Left forelimb (tissue), 1 donor: ENCODE results near the gene SLPI.

ENCODE experiments used
- DNase-seq: peaks from one replicate; pipeline ENCODE4 v3.0.0-alpha.2; 2018; ENCODE audit warnings: low spot score

Gene SLPI, protein sequence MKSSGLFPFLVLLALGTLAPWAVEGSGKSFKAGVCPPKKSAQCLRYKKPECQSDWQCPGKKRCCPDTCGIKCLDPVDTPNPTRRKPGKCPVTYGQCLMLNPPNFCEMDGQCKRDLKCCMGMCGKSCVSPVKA

DNA sequence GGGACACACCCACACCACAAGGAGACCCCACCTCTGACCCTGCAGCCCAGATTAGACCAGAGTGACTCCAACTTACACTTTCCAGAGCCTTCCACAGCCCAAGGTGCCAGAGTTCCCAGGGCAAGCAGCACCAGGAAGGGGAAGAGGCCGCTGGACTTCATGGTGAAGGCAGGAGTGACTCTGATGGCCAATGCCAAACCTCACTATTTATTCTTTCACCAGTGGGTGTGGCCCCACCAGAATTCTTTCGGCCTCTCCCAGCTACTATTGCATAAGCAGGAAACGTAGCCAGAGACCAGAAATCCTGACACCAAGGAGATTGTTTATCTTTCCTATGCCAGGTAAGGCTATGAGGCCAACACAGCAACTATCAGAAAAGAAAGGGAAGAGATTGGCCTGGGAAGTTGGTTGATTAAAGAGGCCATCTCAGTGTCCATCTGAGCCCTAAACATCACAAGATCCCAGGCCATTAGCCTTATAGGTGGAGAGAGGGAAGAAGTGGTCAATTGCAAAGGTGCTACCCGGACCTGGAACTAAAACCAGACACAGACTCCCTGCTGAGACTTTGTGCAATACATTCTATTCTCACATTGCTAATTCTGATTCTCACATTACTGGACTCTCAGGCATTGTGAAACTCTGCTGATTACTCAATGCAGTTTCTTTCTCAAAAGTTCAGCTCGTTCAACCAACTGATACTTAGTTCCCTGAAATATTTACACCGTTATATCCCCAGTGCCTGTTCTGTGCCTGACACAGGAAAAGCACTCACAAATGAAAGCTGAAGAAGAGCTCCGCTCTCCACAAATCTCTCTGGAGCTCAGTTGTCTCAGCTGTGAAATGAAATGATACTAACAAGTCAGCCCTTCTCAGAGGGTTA lies at the start of gene SLPI:
Gene SLPI (minus strand): TSS at position 182 of the 880 bp plus-strand sequence. CDS start 21 bp downstream, at position 161.
- no peak for DNase-seq

DNA sequence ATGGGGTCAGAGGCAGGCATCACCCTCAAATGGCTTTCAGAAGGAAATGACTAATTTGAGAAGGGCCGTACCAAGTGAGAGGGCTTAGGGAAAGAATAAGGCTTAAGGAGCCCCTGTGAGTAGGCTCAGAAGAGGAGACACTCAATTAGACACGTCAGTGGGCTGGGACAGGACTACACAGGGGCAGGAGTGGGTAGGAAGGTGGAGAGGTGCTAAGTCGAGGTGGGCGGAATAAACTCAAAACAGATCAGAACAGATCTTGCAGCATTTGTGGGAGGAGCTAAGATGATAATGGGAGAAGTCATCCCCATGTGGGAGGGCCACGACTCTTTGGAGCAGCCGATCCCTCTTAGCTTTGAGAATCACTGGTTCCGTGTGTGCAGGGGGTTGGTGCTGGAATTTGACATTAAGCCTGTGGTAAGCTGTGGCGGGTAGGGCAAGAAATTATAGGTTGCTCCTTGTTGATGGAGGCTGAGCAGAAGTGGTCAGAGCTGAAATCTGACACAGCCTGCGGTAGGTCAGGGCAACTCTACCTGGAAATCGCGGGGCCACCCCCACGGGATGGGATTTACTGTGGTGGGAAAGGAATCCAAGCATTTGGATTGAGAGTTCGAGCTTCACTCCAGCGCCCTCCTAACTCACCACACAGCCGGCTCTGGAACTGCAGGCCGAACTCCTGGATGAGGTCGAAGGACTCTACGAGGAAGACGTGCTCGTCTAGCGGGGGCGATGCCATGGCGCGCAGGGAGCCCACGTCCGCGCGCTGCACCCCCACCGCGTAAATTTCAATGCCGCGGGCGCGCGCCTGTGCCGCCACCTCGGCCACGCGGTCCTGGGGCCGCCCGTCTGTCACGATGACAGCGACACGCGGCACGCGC lies 49.5 kb upstream of the SLPI start:
- no peak for DNase-seq

GRCh38 chr20:45301824-45302271 lies 47.5 kb upstream of the SLPI start:
- DNase-seq, result no peak

DNA sequence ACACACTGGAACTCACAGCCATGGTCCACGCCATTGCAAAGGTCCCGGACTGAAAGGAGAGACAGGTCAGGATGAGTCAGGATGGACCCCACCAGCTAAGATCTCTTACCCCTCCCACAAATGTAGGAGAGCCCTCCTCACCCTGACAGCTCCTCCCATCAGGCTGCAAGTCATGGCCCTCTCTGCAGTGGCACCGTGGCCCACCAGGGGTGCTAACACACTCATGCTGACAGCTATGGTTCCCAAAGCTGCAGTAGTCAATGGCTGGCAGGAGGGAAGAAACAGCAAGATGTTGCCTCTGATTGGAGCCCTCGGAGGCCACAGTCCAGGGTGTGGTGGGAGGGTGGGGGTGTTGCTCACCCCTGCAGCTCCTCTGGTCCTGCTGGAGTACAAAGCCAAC lies 46.6 kb upstream of the SLPI start:
- no peak for DNase-seq

GRCh38 chr20:45299786-45300185 lies 45.4 kb upstream of the SLPI start:
- DNase-seq, result no peak

GRCh38 chr20:45297786-45298497 lies 43.6 kb upstream of the SLPI start:
- DNase-seq, result no peak

DNA sequence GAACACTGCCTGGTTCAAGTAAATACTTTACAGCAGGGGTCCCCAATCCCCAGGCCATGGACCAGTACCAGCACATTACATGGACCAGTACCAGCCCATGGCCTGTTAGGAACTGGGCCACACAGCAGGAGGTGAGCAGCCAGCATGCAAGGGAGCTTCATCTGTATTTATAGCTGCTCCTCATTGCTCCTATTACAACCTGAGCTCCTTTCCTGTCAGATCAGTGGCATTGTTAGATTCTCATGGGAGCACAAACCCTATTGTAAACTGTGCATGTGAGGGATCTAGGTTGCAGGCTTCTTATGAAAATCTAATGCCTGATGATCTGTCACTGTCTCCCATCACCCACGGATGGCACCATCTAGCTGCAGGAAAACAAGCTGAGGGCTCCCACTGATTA lies 40.3 kb upstream of the SLPI start:
- no peak for DNase-seq

DNA sequence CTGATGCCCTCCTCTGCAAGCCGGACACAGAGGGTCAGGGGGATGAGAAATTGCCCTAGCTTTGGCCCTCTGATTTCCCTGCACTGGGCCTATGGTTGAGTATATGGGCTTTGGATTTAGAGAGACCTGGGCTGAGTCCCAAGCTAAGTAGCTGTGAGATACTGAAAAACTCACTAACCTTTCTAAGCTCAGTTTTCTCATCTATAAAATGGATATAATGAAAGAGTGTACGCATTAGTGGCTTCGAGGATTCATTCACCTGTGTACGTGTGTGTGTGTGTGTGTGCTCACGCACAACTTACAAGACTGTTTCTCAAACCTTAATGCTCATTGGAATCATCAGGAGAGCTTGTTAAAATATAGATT lies 39.6 kb upstream of the SLPI start:
- no peak for DNase-seq

- DNase-seq, result peak; percentile 85
These were observed 39.0 kb upstream of the SLPI start for GRCh38 chr20:45293041-45294002.

- DNase-seq, result no peak
These were observed 38.0 kb upstream of the SLPI start for GRCh38 chr20:45292343-45292742.

- DNase-seq, result no peak
These were observed 37.2 kb upstream of the SLPI start for GRCh38 chr20:45291526-45291925.

DNA sequence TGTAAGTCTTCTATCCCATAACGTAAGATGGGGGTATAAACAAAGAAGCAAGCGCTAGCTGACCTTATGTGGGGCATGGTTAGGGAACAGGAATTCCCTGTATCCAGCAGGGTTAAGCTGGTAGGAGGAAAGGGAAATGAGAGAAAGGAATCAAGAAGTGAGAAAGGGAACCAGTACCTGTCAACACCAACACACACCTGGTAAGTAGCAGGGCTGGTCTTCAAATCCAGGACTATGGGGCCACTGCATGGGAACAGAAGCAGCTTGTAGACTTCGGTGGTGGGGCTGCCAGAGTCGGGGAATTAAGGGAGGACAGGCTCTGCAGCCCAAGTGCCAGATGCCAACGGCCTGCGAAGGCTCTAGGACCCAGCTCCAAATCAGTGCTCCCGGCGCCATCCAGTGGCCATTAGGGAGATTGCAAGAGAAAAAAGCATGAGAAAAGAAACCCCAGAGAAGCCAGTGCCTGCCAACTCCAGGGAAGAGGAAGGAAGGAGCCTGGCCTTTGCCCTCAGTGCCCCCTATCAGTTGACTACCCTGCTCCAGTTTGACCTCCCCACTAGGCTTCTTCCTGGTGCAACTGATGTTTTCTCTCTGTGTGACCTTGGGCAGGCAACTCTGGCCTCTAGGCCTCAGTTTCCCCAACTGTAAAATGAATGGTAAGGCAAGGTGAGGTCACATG lies 36.5 kb upstream of the SLPI start:
- no peak for DNase-seq

DNA sequence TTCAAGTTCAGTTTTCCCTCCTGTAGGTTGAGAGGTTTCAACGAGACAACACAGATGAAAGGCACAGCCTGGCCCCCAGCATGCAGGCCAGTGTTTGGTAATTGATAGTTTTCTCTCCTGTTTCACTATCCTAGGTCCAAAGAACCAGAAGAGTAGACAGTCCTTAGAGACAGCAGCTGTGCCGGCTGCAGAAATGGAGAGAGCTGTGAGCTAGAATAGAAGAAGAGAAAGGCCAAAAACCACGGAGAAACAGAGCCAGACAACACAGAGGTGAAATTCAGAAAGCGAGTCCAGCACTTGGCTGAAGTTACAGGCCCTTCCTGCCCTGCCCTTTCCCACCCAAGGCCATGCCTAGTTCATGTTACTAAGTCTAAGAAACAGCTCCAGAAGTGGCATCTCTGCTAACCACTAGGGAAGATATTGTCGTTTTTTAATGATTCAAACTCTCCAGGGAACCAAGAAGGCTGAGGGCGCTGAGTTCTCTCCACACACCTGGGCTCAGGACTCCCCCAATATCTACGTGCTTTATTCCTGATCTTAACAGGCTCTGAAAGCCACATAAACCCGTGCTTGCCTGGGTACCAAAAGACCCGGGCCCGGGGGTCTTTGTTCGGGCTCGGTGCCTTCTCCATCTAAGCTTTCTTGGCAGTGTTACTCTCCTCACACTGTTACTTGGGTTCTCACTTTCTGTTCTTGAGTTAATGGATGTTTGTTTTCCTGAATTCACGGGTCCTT lies 35.7 kb upstream of the SLPI start:
- peak; percentile 56 for DNase-seq

DNA sequence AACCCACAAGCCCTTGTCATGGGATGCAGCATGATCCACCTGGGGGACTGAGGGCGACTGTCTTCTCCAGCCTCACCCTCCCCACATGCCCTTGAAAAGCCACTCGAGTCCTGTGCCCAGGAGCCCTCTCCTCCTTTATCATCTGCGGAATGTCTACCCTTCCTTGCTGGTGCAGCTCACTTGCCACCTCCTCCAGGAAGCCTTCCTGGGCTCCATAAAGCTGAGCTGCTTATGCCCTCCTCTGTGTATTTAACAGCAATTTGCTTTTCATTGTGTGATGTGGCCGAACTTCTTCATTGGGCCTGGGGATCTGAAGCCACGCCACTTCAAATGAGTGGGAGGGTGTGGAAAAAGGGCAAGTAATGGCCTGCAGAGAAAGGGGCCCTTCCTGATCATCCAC lies 34.5 kb upstream of the SLPI start:
- peak; percentile 36 for DNase-seq

DNA sequence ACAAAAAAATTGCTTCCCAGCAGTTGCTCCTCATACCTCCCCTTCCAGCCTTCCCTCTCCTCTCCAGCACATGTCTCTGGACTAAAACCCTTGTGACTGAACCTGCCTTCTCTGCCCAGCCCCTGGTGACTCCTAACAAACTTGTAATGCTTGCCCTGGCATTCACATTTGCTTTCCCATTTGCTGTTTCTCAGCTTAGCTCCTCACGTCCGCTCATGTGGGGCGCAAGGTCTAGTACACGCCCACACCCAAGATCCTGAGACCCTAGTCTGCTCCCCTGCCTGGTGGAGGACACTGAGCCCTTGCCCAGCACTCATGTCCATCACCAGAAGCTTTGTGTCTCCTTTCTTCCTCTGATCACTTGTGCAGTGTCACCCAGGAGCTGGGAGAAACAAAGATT lies 34.0 kb upstream of the SLPI start:
- no peak for DNase-seq

GRCh38 chr20:45283551-45284057 lies 29.2 kb upstream of the SLPI start:
- DNase-seq, result no peak

- DNase-seq, result no peak
These were observed 28.6 kb upstream of the SLPI start for GRCh38 chr20:45282700-45283550.

DNA sequence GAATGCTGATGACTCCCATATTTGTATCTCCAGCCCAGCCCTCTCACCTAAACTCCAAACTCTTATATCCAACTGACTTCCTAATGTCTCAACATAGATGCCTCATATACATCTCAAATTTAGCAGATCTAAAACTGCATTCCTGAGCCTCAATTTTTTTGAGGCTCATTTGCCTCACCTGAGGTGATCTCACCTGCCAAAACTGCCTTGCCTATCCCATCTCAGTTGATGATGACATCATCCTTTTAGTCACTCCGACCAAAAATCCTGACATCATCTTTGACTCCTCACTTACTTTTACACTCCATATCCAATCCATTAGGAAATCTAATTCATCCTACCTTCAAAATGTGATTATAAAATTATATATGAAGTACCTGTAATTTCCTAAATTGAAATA lies 25.6 kb upstream of the SLPI start:
- DNase-seq, result no peak
